Ecto neural progenitor cell (in vitro differentiated cells): ENCODE data around the gene ACHE.
"Not testable (repeated sequence)": the region's sequence is repeated elsewhere in the genome, so short reads cannot be mapped to it uniquely, and the experiment has no call there.

Experiments
- DNase-seq: peaks from one replicate; pipeline ENCODE4 v3.0.0-alpha.2; 2018; ENCODE audit warnings: low spot score

ACHE gene

DNA sequence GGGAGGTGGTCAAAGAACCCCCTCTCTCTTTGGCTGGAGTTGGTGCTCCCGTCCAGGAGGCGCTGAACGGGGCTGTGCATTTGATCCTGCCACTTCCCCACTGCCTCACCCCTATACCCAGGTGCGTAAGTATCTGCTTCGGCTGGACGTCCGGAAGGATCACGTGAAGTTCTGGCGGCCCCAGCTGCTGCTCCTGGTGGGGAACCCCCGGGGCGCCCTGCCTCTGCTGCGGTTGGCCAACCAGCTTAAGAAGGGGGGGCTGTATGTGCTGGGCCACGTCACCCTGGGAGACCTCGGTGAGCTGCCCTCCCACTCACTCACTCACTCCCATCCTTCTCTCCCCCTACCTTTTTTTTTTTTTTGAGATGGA, 34.1 kb downstream of the ACHE start:
- DNase-seq, result no peak

DNA sequence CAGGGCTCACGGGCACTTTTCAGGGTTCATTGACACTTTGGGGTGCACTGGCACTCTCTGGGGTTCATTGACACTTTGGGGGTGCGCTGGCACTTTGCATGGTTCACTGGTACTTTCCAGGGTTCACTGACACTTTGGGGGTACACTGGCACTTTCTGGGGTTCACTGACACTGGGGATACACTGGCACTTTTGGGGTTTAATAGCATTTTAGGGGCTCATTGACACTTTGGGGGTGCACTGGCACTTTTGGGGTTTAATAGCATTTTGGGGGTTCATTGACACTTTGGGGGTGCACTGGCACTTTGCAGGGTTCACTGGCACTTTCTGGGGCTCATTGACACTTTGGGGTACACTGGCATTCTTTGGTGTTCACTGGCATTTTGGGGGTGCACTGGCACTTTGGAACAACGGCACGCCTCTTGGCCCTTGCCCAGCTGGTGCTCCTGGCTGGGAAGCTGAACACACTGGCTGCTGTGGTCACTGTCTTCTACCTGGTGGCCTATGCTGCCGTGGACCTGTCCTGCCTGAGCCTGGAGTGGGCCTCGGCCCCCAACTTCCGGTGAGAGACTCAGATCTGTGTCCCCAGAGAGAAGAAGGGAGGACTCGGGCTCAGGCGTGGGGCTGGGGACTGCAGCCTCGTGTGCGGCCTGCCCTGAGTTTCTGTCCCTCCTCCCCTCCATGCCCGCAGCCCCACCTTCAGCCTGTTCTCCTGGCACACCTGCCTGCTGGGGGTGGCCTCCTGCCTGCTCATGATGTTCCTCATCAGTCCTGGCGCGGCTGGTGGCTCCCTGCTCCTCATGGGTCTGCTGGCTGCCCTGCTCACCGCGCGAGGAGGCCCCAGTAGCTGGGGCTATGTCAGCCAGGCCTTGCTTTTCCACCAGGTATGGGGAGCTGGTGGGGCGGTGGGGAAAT, 34.7 kb downstream of the ACHE start:
- no peak for DNase-seq

DNA sequence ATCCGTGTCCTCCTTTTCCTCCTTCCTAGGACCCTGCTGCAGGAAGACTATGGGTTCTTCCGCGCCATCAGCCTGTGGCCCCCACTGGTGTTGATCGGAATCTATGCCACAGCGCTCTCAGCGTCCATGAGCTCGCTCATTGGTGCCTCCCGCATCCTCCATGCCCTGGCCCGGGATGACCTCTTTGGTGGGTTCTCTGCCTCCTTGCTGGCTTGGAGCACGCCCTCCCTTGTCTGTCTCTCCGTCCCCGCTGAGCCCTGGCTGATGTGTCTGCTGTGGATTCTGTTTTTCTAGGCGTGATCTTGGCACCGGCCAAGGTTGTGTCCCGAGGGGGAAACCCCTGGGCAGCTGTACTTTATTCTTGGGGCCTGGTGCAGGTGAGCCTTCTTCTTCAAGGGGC, 35.8 kb downstream of the ACHE start:
- DNase-seq, result no peak

DNA sequence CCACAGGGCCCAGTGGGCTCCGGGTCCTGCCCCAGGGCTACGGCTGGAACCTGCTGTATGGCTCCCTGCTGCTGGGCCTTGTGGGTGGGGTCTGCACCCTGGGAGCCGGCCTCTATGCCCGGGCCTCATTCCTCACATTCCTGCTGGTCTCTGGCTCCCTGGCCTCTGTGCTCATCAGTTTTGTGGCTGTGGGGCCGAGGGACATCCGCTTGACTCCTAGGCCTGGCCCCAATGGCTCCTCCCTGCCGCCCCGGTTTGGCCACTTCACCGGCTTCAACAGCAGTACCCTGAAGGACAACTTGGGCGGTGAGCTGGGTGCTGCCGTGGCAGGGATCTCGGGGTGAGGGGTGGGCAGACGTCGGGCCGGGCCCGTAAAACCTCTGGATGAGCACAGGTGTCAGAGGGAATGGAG, 38.8 kb downstream of the ACHE start:
- DNase-seq, result no peak

DNA sequence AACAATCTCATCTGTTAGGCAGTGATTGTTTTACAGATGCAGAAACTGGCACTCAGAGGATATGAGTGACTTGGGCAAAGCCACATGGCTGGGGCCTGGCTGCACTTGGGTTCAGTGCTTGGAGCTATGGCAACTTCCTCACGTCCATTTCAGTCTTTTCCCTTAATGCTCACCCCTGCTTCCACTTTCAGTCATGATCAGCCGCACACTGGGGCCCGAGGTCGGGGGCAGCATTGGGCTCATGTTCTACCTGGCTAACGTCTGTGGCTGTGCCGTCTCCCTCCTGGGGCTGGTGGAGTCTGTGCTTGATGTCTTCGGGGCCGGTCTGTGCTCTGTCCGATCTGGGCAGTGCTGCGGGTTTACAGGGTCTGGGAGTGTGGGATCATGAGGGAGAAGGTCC, 40.2 kb downstream of the ACHE start:
- no peak for DNase-seq

DNA sequence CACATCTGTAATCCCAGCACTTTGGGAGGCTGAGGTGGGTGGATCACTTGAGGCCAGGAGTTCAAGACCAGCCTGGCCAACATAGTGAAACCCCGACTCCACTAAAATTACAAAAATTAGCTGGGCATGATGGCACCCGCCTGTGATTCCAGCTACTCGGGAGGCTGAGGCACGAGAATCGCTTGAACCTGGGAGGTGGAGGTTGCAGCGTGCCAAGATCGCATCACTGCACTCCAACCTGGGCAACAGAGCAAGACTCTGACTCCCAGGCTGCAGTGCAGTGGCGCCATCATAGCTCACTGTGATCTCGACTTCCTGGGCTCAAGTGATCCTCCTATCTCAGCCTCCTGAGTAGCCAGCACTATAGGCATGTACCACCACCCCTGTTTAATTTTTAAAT, 40.8 kb downstream of the ACHE start:
- DNase-seq, result not testable (repeated sequence)

DNA sequence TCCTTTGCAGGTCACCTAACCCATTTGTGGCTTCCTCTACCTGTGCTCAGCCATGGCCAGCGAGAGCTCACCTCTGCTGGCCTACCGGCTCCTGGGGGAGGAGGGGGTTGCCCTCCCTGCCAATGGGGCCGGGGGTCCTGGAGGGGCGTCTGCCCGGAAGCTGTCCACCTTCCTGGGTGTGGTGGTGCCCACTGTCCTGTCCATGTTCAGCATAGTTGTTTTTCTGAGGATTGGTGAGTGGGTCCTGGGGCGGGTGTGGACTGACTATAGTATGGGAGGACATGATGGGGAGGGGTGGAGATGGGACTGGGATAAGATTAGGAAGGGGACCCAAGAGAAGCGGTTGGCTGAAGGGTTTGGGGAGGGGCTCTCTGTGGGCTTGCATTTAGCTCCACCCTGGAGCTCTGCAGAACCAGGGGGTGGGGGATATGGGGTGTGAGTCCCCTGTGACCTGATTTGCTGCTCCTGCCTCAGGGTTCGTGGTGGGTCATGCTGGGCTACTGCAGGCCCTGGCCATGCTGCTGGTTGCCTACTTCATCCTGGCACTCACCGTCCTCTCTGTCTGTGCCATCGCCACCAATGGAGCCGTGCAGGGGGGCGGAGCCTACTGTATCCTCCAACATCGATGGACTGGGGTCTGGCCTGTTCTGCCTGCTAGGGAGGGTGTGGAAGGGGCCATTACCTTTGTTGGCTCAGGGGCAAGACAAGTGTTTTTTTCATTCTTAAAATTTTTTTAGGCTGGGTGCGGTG, 41.4 kb downstream of the ACHE start:
- DNase-seq, result no peak

DNA sequence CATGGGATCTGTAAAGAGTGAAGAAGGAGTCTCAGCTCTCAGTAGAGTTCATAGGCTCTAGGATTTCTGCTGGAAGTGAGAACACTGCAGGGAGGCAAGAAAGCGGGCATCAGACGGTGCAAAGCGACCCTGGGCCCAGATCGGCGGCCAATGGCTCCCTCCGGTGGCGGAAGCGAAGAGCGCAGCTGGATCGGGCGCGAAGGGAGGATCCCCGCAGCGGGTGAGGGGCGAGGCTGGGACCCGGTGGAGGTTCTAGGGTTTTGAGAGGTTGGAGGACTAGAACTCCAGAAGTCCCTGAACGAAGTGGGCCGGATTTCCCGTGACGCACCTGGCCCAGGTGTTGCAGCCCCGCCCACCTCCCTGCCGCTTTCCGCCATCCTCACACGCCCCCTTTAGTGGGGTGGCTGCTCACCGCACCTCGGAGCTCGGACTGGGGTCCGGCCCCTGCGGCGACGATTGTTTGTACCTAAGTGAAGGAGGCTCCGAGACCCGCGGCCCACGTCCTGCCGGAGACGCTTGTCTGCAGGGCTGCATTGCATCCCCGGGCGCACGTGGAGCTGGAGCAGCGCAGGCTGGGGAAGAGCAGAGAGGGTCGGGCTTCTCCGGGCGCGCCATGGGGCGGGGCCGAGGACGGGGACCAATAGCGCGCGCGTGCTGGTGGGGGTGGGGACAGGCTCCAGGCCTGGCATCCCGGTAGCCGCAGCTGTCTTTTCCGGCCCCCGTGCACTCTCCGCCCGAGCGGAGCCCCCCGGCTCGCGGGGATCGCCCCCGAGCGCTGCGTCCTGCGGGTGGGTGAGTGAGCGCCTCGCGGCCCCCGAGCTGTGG, 43.4 kb downstream of the ACHE start, which contains the start of gene SLC12A9:
Gene SLC12A9 (plus strand): TSS at position 666 of the 825 bp plus-strand sequence. CDS start 1,485 bp downstream, outside the sequence.
- DNase-seq, result peak; percentile 93

DNA sequence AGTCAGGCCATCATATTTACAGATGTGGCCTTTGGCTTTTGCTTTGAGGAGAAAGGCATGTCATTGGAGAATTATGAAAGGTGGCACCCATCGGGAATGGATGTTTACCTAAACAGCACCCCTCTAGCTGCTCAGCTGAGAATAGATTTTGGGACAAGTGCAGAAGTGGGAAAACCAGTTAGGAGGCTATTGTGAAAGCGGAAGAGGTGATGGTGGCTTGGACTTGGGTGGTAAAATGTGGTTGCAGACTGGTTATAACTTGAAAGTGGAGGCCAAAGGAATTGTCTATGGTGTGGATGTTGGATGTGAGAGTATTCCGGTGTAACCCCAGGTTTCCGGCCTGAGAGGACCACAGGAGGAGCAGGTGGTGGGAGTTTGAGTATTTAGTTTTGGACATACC, 48.3 kb downstream of the ACHE start:
- DNase-seq, result no peak

DNA sequence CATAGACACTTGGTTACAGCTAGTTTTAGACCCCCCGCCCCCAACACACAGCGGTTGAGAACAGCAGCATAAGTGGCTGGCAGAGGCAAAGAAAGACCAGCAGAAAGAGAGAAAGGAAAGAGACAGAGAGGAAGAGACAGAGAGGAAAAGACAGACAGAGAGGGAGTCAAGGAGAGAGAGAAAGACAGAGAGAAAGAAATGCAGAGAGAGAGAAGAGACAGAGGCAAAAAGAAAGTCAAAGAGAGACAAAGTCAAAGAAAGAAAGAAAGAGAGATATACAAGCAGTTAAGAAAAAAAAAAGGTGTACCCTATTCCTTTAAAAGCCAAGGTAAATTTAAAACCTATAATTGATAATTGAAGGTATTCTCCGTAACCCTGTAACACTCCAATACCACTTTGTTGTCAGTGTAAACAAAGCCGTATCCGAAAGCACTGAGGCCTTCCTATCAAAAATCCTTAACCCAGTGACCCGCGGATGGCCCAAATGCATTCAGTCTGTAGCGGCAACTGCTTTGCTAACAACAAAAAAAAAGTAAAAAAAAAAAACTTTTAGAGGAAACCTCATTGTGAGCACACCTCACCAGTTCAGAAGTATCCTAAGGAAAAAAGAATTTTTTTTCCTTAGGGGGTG, 55.1 kb downstream of the ACHE start:
- DNase-seq, result no peak
